Measurements from ENCODE around the gene LSMEM2. TPM values are rescaled to one million over a fixed set of nuclear protein-coding genes. Genes with fewer than 3 reads are reported as not detected.

The LSMEM2 gene
- total and polyA plus RNA-seq, 2 of the 8 experiments (the other 6 are each of a cell fraction or from before 2014, with no cell fraction given), result 0.58 to 0.68 TPM

DNA sequence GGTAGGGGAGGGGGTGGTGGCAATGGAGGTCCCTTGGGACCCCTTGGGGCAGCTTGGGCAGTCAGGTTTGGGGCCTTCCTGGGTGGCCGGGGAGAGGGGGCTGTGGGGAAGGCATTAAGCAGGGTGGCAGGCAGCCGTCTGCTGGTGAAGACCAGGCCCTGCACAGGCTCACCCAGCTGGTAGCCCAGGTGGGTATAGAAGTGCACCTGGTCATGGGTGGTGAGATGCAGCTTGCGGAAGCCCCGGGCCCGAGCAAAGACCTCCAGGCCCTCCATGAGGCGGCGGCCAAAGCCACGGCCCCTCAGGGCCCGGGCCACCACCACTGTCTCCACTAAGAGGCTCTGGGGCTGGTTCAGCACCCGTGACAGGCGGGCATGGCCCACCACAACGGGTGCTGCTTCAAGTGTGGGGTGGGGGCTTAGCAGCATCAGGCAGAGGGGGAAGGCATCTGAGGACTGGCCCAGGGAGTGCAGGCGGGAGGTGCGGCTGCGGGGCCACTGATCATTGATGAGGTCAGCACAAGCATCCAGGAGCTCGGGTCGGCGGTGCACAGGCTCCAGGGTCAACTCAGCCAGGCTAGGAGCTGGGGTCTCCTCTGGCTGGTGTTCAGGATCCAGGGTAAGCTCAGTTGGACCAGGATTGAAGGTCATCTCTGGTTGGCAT, 18.0 kb downstream of the LSMEM2 start (continued):
- TF ChIP-seq, protein P1, sequence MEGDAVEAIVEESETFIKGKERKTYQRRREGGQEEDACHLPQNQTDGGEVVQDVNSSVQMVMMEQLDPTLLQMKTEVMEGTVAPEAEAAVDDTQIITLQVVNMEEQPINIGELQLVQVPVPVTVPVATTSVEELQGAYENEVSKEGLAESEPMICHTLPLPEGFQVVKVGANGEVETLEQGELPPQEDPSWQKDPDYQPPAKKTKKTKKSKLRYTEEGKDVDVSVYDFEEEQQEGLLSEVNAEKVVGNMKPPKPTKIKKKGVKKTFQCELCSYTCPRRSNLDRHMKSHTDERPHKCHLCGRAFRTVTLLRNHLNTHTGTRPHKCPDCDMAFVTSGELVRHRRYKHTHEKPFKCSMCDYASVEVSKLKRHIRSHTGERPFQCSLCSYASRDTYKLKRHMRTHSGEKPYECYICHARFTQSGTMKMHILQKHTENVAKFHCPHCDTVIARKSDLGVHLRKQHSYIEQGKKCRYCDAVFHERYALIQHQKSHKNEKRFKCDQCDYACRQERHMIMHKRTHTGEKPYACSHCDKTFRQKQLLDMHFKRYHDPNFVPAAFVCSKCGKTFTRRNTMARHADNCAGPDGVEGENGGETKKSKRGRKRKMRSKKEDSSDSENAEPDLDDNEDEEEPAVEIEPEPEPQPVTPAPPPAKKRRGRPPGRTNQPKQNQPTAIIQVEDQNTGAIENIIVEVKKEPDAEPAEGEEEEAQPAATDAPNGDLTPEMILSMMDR (IDR thresholded peaks at IDR 0.05; ENCODE audit: control extremely low read depth in 1 of 3, insufficient read depth in 1 of 3, low read depth in 1 of 3, low read length in 3 of 3), result no peak
